Epithelial cell of esophagus (primary cell): ENCODE data around the gene NDST3.

ENCODE experiments used
- DNase-seq: peaks from one replicate; pipeline ENCODE4 v3.0.0; 2010; ENCODE audit warnings: low read depth
- H3K4me3 ChIP-seq: 2 replicates; pipeline ENCODE4 v1.5.1; 2011; ENCODE audit warnings: mild to moderate bottlenecking, low read length, control low read depth
- TF ChIP-seq, protein P1 (sequence below): IDR thresholded peaks from 2 replicates; pipeline ENCODE4 v1.5.1; 2011; ENCODE audit warnings: low read depth, mild to moderate bottlenecking, low read length, control low read depth, inconsistent platforms; ENCODE audit not compliant: insufficient read depth; ENCODE audit errors: missing control alignments

NDST3 gene

DNA sequence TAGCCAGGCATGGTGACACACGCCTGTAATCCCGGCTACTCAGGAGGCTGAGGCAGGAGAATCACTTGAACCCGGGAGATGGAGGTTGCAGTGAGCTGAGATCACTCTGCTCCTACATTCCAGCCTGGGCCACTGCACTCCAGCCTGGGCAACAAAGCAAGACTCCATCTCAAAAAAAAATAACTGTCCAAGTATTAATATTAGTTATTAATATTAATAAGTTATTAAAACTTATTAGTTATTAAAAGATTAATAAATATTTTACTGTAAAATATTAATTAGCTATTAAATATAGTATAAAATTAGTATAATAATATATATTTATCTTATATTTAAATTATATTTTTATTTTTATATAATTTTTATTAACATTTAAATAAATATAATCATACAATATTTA, 19.5 kb upstream of the NDST3 start:
- H3K4me3 ChIP-seq, result no peak overlapping the region
- no peak for DNase-seq
- TF ChIP-seq, protein P1, sequence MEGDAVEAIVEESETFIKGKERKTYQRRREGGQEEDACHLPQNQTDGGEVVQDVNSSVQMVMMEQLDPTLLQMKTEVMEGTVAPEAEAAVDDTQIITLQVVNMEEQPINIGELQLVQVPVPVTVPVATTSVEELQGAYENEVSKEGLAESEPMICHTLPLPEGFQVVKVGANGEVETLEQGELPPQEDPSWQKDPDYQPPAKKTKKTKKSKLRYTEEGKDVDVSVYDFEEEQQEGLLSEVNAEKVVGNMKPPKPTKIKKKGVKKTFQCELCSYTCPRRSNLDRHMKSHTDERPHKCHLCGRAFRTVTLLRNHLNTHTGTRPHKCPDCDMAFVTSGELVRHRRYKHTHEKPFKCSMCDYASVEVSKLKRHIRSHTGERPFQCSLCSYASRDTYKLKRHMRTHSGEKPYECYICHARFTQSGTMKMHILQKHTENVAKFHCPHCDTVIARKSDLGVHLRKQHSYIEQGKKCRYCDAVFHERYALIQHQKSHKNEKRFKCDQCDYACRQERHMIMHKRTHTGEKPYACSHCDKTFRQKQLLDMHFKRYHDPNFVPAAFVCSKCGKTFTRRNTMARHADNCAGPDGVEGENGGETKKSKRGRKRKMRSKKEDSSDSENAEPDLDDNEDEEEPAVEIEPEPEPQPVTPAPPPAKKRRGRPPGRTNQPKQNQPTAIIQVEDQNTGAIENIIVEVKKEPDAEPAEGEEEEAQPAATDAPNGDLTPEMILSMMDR, result no peak

DNA sequence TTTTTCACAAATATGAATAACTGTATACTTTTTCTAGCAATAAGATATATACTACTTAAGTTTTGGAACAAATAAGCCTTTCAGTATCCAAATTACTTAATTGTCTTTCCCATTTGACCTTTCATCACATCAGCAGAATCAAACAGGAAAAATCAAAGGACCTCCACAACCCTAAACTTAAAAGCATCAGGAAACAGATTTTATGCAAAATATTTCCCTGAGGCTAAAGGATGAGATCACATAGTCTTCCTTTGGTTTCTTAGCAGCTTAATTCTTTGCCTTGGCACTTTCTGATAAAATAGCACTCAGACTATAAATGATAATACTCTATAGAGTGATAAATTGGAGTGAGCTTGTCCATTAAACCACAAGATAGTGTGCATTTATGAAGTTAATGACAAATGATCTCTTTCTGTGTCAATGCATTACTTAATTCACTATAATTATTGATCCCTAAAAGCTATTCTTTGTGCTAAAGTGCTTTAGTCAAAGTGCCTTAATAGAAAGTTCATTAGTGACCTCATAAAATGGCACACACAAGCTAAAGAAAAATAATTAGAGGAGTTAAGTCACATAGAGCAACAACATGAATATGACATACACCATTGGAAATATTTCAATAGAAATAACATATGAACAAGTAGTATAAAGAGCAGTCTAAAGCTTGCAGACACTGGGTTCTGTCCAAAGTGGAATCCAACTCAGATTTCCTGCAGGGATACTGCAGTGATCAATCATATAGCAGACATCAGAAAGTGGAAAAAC, 15.7 kb upstream of the NDST3 start:
- H3K4me3 ChIP-seq, result no peak overlapping the region
- peak; percentile 8 for DNase-seq
- TF ChIP-seq, protein P1, result no peak

DNA sequence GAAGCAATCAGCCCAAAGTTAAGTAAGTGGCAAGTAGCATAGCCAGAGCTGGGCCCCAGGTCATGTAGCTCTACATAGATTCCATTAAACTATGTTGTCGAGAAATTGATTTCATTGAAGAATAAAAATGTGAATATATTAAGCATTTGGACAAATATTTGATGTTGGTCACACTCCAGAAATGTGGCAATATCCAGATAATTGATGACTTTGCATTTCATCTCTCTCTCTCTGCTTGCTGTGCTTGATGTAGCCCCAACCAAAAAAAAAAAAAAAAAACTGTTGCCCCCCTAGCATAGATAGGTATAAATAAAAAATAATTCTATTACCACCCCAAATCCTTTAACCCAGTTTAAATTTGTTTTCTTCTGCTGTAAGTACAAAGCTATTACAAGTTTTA, 7.5 kb upstream of the NDST3 start:
- TF ChIP-seq, protein P1, result no peak
- DNase-seq, result no peak
- no peak overlapping the region for H3K4me3 ChIP-seq

DNA sequence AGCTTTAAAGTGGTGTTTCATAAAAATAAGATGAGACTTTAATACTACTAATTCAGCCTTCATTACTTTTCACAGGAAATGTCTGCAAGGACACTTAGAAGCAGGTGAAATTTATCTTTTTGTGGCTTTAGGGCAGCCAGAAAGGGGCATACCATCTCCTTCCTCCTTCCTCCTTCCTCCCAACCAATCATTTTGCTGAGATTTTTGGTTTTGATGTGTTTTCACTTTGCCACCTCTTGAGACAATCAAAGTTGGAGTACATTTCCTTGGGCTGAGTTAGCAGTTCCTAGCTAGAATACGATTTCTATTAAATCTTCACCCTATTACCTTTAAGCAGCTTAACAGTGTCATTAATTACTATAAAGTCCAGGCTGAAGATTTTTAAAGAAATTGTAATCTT, 5.1 kb upstream of the NDST3 start:
- DNase-seq, result no peak
- TF ChIP-seq, protein P1, result no peak
- H3K4me3 ChIP-seq, result no peak overlapping the region

DNA sequence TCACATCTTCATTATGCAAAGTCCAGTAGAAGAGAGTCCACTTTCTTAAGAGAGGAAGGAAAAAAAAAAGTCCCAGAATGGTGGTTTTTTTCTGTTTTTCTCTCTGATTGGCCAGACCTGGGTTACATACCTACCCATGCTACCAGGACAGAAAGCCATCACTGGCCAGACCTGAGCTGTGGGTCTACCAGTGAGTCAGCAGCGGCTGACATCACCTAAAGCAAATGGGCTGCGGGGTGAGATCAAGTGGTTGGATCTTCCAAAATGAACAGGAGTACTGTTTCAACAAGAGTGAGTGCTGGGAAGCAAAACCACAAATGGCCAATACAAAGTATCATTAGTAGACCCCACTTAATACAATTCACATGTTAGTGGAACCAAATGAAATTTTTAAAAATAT, 1.6 kb upstream of the NDST3 start:
- TF ChIP-seq, protein P1, result no peak
- DNase-seq, result peak; percentile 46
- no peak overlapping the region for H3K4me3 ChIP-seq

DNA sequence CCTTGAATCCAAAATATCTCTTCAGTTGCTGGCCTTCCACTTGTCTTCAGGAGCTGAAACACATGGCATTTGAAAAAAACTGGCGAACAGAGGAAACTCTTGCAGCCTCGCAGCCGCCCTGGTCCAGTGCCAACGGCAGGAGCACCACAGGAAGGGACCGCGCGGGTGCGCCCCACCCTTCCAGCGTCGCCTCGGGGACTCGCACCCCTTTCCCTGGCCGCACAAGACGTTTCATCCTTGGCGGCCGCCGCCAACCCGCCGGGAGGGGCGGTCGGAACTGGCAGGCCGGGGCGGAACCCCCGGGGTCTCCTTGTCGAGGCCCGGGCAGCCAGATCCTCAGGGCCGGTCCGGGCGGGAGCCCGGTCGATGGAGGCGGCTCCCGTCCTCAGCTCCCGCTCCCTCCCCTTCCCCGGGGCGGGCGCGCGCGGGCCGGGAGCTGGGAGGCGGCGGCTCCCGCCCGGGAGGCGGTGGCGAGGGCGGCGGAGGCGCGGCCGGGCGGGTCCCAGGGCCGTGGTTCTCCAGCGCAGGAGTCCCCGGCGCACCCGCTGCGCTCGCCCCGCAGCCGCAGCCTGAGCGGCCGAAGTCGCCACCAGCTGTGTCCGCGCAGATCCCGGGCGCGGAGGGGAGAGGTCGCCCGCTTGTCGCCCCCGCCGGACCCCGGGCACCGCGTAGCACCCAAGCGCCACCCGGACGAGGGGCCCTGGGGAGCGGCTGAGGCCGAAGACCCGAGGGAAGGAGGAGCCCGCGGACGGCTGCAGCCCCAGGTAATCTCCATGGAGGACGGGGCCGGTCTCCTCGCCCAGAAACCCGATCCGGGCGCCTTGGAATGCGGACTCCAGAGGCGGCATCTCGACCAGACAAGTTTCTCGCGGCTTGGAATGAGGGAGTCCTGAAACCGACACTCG, 886 bp upstream of the NDST3 start:
- peak; percentile 48 for DNase-seq
- TF ChIP-seq, protein P1, result no peak
- H3K4me3 ChIP-seq, result peak overlapping the region; percentile 29

DNA sequence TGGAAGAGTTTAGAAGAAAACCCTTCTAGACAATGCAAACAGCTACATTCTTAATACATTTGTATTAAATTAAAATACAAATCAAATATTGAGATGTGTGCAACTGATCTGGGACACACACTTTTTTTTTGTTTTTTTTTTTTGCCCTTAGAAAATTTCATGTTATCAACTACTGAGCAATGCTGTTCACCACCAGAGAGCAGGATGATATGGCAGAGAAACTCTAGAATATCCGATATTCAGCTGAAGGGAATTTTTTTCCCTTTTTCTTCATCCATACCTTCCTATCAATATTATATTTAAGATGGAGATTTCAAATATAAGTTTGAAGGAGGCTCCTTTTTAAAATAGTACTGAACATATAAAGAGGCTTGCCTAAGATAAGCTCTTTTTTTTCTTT, 1.0 kb downstream of the NDST3 start:
- no peak for DNase-seq
- no peak overlapping the region for H3K4me3 ChIP-seq
- TF ChIP-seq, protein P1, result no peak
